Pons (tissue), 1 donor: Measurements from ENCODE around the gene VPS72.
"Not testable (repeated sequence)": the region's sequence is repeated elsewhere in the genome, so short reads cannot be mapped to it uniquely, and the experiment has no call there.

Source experiments
- DNase-seq: peaks from one replicate; pipeline ENCODE4 v3.0.0-alpha.2; 2016; ENCODE audit warnings: low spot score

The VPS72 gene, protein sequence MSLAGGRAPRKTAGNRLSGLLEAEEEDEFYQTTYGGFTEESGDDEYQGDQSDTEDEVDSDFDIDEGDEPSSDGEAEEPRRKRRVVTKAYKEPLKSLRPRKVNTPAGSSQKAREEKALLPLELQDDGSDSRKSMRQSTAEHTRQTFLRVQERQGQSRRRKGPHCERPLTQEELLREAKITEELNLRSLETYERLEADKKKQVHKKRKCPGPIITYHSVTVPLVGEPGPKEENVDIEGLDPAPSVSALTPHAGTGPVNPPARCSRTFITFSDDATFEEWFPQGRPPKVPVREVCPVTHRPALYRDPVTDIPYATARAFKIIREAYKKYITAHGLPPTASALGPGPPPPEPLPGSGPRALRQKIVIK

DNA sequence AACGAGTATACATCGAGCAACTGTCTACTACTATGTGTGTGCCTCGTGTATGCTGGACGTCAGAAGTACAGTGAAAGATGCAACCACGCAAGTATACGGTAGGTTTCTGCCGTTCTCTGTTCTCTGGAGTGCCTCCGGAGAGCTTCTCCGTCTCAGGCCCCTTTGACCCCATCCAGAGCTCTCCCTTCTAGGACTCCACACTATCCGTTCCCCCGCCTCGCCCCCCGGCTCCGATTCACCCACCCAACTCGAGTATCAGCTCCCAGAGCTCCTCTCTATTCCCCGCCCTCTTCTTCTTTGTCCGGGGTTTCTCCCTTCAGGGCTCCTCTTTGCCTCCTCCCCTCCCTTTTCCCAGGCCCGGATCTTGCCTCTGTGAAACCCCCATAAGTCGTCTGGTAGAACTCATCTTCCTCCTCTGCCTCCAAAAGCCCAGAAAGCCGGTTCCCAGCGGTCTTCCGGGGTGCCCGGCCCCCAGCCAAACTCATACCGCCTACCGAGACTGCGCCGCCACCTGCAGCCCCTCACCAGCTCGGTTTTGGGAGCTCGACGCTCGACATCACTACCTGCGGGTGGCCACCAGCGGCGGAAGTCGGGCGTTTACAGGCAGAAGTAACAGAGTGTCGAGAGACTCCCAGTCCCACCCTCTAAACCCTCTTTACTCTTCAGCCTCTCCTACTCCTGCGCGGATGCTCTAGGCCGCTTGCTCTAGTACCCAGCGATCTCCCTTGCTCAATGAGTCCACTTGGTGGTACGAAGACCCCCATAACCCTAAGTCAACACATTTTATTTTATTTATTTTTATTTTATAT is at the start of gene VPS72:
Gene VPS72, minus strand, starts transcription at position 561 of the 809 bp plus-strand sequence. Its CDS starts 76 bp downstream, at position 485.
- DNase-seq, result peak; percentile 86

DNA sequence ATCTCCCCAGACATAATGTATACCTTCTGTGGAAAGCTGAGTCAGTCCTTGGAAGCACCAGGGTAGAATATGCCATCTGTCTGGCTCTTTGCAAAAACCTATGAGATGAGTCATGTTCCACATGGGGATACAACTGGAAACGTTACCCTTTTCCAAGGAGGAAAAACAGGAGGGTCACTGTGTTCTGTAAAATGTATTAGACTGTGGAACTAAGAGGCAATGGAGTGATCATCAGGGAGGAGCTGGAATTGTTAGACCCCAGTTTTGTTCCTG is 48.4 kb upstream of the VPS72 start:
- peak; percentile 22 for DNase-seq

DNA sequence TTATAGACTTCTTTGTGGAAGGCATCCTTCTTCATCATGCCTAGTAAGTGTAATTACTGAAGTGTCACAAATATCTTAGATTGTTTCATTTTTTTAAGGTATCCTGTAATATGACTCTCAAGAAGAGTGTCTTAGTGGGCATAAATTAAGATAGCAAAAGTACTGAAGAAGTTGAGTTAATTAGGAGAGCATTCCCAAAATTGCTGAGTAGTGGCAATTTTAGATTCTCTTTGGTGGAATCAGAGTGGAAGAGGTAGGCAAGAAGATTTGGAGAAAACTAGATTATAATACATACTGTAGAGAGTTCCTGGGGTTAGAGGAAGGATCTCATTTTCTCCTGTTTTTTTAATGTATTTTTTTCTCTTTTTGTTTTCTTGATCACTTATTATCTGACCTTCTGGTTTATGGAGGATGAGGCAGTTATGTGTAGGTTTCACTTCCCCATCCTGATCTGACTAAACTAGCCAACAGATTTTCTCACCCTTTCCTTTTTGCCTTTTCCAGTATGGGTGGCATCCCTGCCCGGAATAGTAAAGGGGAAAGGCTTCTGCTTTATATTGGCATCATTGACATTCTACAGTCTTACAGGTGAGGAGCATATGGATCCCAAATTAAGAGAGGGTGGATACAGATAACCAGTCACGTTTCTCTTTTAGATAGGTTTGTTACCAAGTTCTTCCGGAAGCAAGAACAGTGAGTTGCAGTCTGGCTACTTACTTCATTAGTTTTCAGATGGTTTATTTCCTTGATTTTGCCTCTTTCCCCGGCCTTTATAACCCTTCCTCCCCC is 47.9 kb upstream of the VPS72 start:
- no peak for DNase-seq

DNA sequence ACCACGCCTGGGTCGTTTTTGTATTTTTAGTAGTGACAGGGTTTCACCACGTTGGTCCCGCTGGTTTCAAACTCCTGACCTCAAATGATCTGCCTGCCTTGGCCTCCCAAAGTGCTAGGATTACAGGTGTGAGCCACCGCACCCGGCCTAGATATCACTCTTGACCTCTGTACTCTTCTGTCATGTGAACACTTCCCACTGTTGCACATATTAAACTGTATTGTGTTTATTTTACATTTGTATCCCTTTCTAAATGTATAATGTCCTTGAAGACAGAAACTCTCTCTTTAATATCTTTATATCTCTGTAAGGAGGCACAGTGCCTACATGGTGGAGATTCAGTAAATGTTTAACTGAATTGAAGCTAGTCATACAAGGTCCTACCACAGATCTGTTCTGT is 45.2 kb upstream of the VPS72 start:
- no peak for DNase-seq

DNA sequence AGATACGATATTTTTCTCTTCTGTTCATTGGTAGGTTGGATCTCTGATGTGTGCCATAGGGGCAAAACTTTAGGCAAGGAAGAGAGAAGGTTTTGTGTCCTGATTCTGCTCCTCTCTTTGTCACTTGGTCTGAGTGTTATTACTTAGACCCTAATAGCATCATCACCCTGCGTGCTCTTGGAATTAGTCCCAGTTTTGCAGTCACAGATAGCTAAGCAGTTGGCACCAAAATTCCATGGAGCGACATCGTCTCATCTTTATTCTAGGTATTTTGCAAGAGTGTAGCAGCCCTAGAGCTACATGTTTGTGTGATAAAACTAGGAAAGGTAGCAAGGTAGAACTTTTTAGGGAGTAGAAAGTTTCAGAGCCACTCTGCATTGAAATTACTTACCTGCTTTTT is 32.1 kb upstream of the VPS72 start:
- no peak for DNase-seq

DNA sequence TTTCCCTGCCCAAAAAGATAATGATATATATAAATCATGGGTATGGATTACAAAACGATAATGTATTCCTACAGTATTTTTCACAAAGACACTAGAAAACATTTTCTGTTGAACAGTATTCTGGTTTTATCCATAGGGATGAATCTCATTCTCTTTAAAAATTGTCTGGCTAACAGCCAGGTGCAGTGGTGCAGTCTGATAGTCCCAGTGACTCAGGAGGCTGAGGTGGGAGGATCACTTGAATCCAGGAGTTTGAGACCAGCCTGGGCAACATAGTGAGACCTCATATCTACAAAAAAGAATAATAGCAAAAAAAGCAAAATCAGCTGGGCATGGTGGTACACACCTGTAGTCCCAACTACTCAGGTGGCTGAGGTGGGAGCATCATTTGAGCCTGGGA is 31.6 kb upstream of the VPS72 start:
- DNase-seq, result no peak

DNA sequence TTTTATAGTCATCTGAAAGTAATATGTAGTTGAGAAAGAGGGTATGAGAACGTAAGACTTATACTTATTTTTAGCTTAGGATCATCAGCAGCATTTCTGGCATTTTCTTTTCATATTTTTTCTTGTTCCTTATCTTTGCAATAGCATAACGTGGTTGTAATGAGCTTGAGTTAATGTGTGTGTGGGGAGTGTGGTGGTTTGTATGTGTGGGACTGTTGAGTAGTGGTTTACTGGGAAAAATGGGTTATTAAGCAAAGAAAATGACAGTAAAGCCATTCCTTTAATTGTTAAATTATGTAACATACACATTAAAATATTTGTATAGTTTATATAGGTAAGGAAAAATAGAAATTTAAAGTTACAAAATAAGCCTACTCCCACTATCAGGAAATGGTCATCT is 23.6 kb upstream of the VPS72 start:
- DNase-seq, result no peak

DNA sequence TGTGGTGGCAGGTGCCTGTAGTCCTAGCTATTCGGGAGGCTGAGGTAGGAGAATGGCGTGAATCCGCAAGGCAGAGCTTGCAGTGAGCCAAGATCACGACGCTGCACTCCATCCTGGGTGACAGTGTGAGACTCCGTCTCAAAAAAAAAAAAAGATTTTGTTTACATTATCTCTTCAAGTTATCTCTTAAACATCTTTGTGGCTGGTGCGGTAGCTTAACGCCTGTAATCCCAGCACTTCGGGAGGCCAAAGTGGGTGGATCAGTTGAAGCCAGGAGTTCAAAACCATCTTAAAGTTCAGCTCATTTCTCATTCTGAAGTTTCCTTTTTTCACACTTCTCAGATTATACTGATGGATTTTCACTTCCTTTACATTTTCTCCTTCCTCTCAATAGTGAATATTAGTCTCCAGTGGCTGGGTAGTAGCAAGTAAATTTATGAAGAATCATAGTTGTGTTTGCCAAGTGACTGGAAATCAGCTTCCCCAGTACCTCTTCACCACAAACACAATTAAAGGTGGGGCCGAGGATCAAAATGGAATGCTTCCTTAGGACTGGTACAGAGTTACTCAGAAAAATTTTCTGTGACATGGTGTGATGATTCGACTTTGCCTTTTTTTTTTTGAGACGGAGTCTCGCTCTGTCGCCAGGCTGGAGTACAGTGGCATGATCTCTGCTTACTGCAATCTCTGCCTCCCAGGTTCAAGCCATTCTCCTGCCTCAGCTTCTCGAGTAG is 22.1 kb upstream of the VPS72 start:
- no peak for DNase-seq

DNA sequence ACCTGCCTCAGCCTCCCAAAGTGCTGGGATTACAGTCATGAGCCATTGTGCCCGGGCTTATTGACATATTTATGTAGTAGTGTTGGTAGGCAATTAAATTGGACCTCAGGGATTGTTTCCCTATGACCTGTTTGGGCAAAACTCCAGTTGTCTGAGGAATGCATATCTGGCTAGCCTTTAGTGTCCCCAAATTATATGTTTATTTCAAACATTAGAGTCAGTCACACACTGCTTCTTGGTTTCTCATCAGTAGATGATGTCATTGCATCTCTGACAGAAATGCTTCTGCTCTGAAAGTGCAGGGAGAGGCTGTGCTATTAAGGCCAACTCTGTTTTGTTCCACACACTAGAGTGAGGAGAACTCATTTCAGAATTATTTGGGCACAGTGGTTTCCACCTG is 20.8 kb upstream of the VPS72 start:
- no peak for DNase-seq

DNA sequence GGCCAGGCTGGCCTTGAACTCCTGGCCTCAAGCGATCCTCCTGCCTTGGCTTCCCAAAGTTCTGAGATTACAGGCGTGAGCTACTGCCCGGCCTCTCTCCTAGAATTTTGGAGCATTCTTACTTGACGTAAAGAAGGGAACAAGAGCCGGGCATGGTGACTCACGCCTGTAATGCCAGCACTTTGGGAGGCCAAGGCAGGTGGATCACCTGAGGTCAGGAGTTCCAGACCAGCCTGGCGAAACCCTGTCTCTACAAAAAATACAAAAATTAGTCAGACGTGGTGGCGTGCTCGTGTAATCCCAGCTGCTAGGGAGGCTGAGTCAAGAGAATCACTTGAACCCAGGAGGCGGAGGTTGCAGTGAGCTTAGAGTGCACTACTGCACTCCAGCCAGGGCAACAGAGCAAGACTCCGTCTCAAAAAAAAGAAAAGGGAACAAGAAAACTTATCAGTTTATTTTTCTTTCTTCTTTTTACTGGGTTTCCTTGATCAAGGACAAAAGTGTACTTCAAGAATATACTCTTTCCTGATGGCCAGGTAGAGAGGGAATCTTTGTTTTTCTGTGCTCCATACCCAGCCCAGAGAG is 15.5 kb upstream of the VPS72 start:
- not testable (repeated sequence) for DNase-seq

DNA sequence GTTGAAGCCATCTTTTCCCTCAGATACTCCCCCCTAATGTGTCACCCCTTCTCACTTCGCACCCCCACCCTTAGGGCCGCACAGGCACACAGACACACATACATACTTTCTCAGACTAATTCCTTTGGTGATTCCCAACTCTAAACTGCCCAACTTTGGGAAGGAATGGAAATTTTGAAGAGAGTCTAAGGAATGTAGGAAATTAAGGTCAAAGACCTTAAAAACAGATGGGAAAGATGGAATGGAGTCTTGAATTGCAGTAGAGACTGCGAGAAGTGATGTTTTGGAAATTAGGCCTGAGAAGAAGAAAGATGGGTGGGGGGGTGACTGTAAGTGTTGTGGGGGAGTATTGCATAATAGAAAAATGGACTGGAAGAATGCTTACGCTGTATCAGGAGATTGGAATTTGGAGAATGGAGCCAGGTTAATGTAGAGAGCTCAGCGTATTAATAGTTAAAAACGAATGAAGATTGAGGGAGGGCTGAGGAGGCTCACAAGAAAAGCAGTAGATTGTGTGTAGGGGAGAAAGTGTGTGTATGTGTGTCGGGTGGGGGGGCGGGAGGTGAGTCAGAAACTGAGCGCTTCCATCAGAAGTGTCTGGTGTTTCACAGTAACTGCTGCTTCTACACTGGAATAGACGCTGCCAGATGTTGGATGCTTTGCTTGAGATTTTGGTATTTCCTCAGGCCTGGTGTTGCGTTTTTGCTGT is 10.0 kb upstream of the VPS72 start:
- DNase-seq, result no peak

DNA sequence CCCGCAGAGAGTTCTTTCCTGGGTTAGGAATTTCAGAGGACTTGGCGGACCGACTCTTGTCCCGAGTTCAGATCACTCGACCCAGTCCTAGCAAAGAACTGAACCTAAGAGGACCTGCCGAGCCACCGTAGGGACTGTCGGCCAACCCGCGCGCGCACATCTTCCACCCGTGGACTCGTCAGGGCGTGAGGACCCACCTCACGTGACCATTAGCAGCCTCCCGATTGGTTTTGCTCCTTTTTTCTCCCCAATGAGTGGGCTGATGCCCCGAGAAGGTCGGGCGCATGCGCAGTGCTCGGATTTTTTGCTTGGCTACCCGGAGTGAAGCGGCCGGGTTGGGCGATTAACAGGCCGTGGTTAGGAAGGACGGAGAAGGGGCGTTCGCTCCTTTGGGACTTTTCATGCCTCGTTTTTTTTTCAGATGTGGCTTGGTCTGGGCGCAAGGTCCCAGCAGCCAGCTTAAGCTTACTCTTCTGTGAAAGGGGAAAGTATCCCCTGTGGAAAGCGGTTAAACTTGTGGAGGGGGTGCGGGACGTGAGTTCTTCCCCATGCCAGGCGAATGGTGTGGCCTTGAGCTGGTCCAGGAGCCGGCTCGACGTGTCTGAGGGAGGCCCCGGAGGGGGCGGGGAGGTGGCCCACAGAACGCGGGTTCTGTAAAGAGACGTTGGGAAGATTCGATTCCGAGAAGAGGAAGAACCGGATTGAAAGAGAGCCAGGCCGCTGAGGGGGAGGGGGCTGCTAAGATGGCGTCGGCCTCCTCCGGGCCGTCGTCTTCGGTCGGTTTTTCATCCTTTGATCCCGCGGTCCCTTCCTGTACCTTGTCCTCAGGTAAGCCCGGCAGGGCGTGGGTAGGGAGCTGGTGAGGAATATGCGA is 8.5 kb upstream of the VPS72 start, which contains the start of gene PIP5K1A:
Gene PIP5K1A, plus strand, starts transcription at position 299 of the 874 bp plus-strand sequence. Its CDS starts 445 bp downstream, at position 744.
- peak; percentile 99 for DNase-seq

DNA sequence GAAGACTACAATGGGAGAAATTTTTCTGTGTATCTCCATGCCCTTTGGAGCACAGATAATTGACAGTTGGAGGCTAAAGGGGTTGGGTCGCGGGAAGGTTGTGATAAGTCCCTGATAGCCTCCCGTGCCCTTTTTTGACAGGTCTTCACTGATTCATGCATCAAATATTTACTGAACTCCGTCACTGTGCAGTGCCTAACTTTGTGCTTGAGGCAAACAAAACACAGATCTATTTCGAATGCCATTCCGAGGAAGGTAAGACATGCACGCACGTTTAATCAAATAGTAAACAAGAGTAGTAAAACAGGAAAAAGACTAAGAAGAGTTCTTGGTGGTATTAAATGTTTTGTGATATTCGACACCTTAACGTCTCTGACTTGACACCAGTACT is 7.9 kb upstream of the VPS72 start:
- no peak for DNase-seq

DNA sequence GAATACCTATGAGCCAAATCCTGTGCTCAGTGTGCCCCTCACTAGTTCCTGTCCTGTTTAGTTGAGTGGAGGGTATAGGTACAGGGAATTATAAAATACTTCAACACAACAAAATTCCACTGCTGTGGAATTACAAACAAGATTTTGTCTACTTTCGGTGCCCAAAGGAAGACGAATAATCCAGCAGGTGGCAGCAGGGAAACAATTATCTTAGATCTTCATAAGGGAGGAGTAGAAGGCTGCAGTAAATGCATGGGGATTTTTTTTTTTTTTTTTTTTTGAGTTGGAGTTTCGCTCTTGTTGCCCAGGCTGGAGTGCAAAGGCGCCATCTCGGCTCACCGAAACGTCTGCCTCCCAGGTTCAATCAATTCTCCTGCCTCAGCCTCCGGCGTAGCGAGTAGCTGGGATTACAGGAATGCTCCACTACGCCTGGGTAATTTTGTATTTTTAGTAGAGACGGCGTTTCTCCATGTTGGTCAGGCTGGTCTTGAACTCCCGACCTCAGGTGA is 6.3 kb upstream of the VPS72 start:
- DNase-seq, result peak; percentile 93

DNA sequence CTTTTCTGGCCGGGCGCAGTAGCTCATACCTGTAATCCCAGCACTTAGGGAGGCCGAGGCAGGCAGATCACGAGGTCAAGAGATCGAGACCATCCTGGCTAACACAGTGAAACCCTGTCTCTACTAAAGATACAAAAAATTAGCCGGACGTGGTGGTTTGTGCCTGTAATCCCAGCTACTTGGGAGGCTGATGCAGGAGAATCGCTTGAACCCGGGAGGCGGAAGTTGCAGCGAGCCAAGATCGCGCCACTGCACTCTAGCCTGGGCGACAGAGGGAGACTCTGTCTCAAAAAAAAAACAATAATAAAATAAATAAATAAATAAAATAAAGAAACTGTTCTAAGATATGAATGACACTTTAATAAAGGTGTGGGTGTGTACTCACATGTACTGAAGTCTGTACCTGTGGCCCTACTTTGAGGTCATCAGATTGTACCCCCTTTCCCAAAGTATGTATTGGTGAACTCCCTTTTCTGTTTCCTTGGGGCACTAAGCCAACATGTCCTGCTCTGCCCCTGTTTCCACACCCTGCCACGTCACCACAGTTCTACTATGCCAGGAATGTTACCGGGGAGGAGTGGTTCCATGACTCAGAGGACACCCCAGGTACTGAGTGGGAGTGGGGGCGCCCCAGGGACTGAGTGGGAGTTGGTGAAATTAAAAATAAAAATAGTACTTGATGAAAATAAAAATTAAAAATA is 5.0 kb upstream of the VPS72 start:
- DNase-seq, result not testable (repeated sequence)

DNA sequence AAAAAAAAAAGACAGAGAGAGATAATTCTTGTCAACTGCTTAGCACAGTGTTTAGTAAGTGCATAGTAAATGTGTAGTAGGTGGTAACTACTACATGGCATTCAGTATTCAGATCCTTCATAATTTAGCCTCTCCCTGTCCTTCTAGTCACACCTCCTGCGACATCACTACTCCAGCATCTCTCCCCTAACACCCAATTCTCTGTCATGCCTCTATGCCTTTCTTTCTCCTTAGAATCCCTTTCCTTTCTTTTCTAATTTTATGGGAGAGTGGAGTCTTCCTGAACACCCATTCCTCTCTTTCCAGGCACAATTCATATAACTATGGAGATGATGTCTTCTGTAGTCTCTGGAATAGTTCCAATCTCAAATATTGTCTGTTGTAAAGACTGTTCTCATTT is 3.9 kb upstream of the VPS72 start:
- no peak for DNase-seq

DNA sequence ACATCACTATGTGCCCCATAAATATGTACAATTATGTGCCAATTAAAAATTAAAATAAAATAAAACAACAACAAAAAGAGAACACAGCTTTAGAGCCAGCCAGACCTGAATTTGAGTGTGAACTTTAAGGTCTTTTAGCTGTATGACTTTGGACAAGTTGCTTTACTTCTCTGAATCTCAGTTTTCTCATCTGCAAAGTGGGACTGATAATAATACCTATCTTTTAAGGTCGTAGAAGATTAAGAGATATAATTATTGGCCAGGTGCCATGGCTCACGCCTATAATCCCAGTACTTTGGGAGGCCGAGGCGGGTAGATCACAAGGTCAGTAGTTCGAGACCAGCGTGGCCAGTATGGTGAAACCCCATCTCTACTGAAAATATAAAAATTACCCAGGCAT is 3.3 kb upstream of the VPS72 start:
- no peak for DNase-seq

DNA sequence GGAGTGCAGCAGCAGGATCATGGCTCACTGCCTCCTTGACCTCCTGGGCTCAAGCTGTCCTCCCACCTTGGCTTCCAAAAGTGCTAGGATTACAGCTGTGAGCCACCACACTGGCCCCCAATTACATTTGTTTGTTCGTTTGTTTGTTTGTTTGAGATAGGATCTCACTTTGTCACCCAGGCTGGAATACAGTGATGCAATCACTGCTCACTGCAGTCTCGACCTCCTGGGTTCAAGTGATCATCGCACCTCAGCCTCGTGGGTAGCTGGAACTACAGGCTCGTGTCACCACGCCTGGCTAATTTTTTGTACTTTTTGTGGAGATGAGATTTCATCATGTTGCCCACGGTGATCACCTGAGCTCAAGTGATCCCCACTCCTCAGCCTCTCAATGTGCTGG is 2.0 kb upstream of the VPS72 start:
- DNase-seq, result no peak

DNA sequence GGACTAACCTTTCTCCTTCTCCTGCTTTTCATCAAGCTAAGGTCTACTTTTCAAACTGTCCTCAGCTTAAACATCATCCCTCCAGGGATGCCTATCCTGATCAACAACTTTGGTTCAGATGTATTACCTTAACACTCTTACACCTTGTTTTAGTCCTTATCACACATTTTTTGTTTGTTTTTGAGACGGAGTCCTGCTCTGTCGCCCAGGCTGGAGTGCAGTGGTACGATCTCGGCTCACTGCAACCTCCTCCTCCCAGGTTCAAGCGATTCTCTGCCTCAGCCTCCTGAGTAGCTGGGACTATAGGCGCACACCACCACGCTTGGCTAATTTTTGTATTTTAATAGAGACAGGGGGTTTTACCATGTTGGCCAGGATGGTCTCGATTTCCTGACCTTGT is 1.3 kb downstream of the VPS72 start:
- not testable (repeated sequence) for DNase-seq
